Measurements from ENCODE around the gene CCND3. TPM values are rescaled to one million over a fixed set of nuclear protein-coding genes. Genes with fewer than 3 reads are reported as not detected.

Gene CCND3
- polyA plus RNA-seq, 3 donors: 21.0 to 31.1 (median 25.1) TPM

- no peak for DNase-seq (ENCODE audit: extremely low read depth in 1 of 11, low read depth in 9 of 11, low spot score in 4 of 11)
These were observed 5.9 kb downstream of the CCND3 start for GRCh38 chr6:41935685-41936072.

- no peak for DNase-seq (ENCODE audit: extremely low read depth in 1 of 11, low read depth in 9 of 11, low spot score in 4 of 11)
These were observed 6.4 kb downstream of the CCND3 start for GRCh38 chr6:41935193-41935574.

- DNase-seq (ENCODE audit: extremely low read depth in 1 of 11, low read depth in 9 of 11, low spot score in 4 of 11): no peak
These were observed 7.1 kb downstream of the CCND3 start for GRCh38 chr6:41934278-41935192.

GRCh38 chr6:41932378-41932777 is 9.2 kb downstream of the CCND3 start:
- no peak for DNase-seq (ENCODE audit: extremely low read depth in 1 of 11, low read depth in 9 of 11, low spot score in 4 of 11)

- no peak for DNase-seq (ENCODE audit: extremely low read depth in 1 of 11, low read depth in 9 of 11, low spot score in 4 of 11)
These were observed 9.8 kb downstream of the CCND3 start for GRCh38 chr6:41931792-41932191.

- no peak for DNase-seq (ENCODE audit: extremely low read depth in 1 of 11, low read depth in 9 of 11, low spot score in 4 of 11)
These were observed 11.7 kb downstream of the CCND3 start for GRCh38 chr6:41929924-41930323.

GRCh38 chr6:41927253-41927652 is 14.4 kb downstream of the CCND3 start:
- no peak for DNase-seq (ENCODE audit: extremely low read depth in 1 of 11, low read depth in 9 of 11, low spot score in 4 of 11)

GRCh38 chr6:41922154-41922553 is 19.5 kb downstream of the CCND3 start:
- no peak for DNase-seq (ENCODE audit: extremely low read depth in 1 of 11, low read depth in 9 of 11, low spot score in 4 of 11)

- DNase-seq (ENCODE audit: extremely low read depth in 1 of 11, low read depth in 9 of 11, low spot score in 4 of 11): peak in 1 of 11 donors; percentile 19
These were observed 20.0 kb downstream of the CCND3 start for GRCh38 chr6:41921712-41921998.

GRCh38 chr6:41920921-41921711 is 20.5 kb downstream of the CCND3 start, which contains the start of the genes BYSL and MED20:
BYSL (plus strand) TSS chr6:41921499; CDS start chr6:41921563, 64 bp downstream.
MED20 (minus strand) TSS chr6:41921139; CDS start chr6:41921018, 121 bp downstream.
- DNase-seq (ENCODE audit: extremely low read depth in 1 of 11, low read depth in 9 of 11, low spot score in 4 of 11): peak; percentile 84 to 95 (median 93)

GRCh38 chr6:41917528-41917927 is 24.1 kb downstream of the CCND3 start:
- no peak for DNase-seq (ENCODE audit: extremely low read depth in 1 of 11, low read depth in 9 of 11, low spot score in 4 of 11)

GRCh38 chr6:41914869-41915530 is 26.6 kb downstream of the CCND3 start:
- DNase-seq (ENCODE audit: extremely low read depth in 1 of 11, low read depth in 9 of 11, low spot score in 4 of 11): no peak

GRCh38 chr6:41914343-41914742 is 27.3 kb downstream of the CCND3 start:
- no peak for DNase-seq (ENCODE audit: extremely low read depth in 1 of 11, low read depth in 9 of 11, low spot score in 4 of 11)

GRCh38 chr6:41909727-41910126 is 31.9 kb downstream of the CCND3 start:
- DNase-seq (ENCODE audit: extremely low read depth in 1 of 11, low read depth in 9 of 11, low spot score in 4 of 11): no peak

- DNase-seq (ENCODE audit: extremely low read depth in 1 of 11, low read depth in 9 of 11, low spot score in 4 of 11): no peak
These were observed 39.6 kb downstream of the CCND3 start for GRCh38 chr6:41901882-41902519.

- DNase-seq (ENCODE audit: extremely low read depth in 1 of 11, low read depth in 9 of 11, low spot score in 4 of 11): no peak
These were observed 40.7 kb downstream of the CCND3 start for GRCh38 chr6:41900861-41901260.

GRCh38 chr6:41896281-41896680 is 45.3 kb downstream of the CCND3 start:
- no peak for DNase-seq (ENCODE audit: extremely low read depth in 1 of 11, low read depth in 9 of 11, low spot score in 4 of 11)

- peak; percentile 75 to 92 (median 88) for DNase-seq (ENCODE audit: extremely low read depth in 1 of 11, low read depth in 9 of 11, low spot score in 4 of 11)
These were observed 46.0 kb downstream of the CCND3 start, which contains the start of gene USP49 for GRCh38 chr6:41895300-41896233. USP49 (minus strand) TSS chr6:41895375; CDS start chr6:41806983, 88,392 bp downstream.

Data from renal cortex interstitium (tissue), 11 donors.